Right lobe of liver (tissue), 4 donors: ENCODE measurements around the gene CORO2B.

Experiments used
- CTCF ChIP-seq, 4 donors: fragments of 200-600 bp in 3 of 4; fragments of 450-650 bp in 1 of 4; IDR thresholded peaks; one replicate each; pipeline versions ENCODE4 v1.5.1 to v1.8.0; 2016 to 2022; ENCODE audit warnings: antibody characterized with exemption in 4 of 4, mild to moderate bottlenecking in 2 of 4
- POLR2A ChIP-seq: fragments of 450-650 bp; IDR thresholded peaks from one replicate; pipeline ENCODE4 v1.6.1; 2017; ENCODE audit warnings: antibody characterized with exemption, mild to moderate bottlenecking
- donor health status: DM: no; HTN: no; CAD: no.
- donor health status: DM: no; HTN: no; CAD: no.
- donor health status: DM: no; HTN: yes; CAD: no.

- TF ChIP-seq CTCF (IDR thresholded peaks at IDR 0.05) (no peak), POLR2A (no peak)
Observed at GRCh38 chr15:68734881-68735280, 156.1 kb downstream of the CORO2B start.
